GM19455 (cell line): Measurements from ENCODE around the gene ZNF576.
"Not testable (repeated sequence)": the region's sequence is repeated elsewhere in the genome, so short reads cannot be mapped to it uniquely, and the experiment has no call there.

Experiments used
- ATAC-seq: cut with Tn5 transposase; IDR thresholded peaks from one replicate; pipeline ENCODE4 v1.9.1; 2021; ENCODE audit not compliant: unreplicated experiment

The ZNF576 gene

GRCh38 chr19:43644181-43644580 is 47.8 kb downstream of the ZNF576 start:
- ATAC-seq = no peak

GRCh38 chr19:43648633-43649032 is 52.2 kb downstream of the ZNF576 start:
- no peak for ATAC-seq

GRCh38 chr19:43649514-43649913 is 53.1 kb downstream of the ZNF576 start:
- ATAC-seq = no peak

GRCh38 chr19:43650276-43650675 is 53.9 kb downstream of the ZNF576 start:
- not testable (repeated sequence) for ATAC-seq
